ENCODE measurements around the gene NUP85. TPM values are rescaled to one million over a fixed set of nuclear protein-coding genes. Genes with fewer than 3 reads are reported as not detected.
A peak's percentile ranks its signal among the peaks of the same experiment; 100 is the strongest.
"Not testable (repeated sequence)": the region's sequence is repeated elsewhere in the genome, so short reads cannot be mapped to it uniquely, and the experiment has no call there.

The NUP85 gene, protein sequence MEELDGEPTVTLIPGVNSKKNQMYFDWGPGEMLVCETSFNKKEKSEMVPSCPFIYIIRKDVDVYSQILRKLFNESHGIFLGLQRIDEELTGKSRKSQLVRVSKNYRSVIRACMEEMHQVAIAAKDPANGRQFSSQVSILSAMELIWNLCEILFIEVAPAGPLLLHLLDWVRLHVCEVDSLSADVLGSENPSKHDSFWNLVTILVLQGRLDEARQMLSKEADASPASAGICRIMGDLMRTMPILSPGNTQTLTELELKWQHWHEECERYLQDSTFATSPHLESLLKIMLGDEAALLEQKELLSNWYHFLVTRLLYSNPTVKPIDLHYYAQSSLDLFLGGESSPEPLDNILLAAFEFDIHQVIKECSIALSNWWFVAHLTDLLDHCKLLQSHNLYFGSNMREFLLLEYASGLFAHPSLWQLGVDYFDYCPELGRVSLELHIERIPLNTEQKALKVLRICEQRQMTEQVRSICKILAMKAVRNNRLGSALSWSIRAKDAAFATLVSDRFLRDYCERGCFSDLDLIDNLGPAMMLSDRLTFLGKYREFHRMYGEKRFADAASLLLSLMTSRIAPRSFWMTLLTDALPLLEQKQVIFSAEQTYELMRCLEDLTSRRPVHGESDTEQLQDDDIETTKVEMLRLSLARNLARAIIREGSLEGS
- total RNA-seq, result 10 to 100 TPM; 28.6 to 37.9 TPM
- long read RNA-seq, transcript NUP85-201 (19 exons, 2,121 nt), result major isoform, 26 of 35 reads
- long read RNA-seq, partial matches to known transcripts, result 1 of 35 reads
- long read RNA-seq, other reads (novel, unspliced or antisense), result 5 of 35 reads

DNA sequence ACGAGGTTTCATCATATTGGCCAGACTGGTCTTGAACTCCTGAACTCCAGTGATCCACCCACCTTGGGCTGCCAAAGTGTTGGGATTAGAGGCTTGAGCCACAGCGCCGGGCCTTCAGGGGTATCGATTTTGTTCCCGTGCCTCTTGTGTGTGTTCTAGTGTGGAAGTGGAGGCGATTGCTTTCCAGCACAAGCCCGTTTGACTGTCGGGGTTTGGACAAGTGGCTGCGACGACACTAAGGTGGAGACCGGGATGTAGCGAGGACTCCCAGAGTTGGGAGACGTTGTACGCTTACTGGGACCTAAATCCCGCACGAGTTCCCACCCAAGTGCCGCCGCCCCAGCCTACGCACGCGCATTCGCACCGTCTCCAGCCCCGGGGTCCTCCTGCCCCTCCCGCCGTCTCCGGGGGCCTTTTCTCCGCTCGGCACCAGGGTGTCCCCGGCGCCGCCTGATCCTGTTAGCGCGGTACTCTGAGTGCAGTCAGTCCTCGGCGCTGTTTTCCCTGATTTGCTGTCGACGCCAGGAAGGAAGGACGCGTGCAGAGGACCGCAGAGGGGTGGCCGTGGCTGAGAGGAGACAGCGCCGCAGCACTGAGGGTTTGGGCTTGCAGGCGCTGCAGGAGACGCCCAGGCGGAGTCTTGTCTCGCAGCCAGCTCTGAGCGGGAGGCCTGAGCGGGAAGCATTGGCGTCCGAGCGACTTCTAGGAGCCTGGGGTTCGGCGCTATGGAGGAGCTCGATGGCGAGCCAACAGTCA is at the start of gene NUP85:
NUP85 (plus strand) TSS at position 643 of the 756 bp plus-strand sequence; CDS start at position 726, 83 bp downstream.
- DNase-seq (peak; percentile 95), ATAC-seq (peak; percentile 95 to 96)
- intact Hi-C loops (cut with DNase I), result loop anchor here in 1 of 2 donors (10.0 kb wide), 1 partner anchor 240 kb away; no protein-coding TSS in a partner anchor

DNA sequence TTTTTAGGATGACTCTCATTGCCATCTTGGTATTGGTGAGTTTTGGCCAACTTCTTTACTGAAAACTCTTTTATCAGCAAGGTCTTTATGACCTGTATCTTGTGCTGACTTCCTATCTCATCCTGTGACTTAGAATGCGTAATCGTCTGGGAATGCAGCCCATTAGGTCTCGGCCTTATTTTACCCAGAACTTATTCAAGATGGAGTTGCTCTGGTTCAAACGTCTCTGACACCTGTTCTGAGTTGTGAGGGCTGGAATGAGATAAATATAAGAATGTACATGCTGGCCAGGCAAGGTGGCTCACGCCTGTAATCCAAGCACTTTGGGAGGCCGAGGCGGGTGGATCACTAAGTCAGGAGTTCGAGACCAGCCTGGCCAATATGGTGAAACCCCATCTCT is 47.0 kb upstream of the NUP85 start:
- ATAC-seq; DNase-seq; intact Hi-C loops (cut with DNase I): not testable (repeated sequence)

DNA sequence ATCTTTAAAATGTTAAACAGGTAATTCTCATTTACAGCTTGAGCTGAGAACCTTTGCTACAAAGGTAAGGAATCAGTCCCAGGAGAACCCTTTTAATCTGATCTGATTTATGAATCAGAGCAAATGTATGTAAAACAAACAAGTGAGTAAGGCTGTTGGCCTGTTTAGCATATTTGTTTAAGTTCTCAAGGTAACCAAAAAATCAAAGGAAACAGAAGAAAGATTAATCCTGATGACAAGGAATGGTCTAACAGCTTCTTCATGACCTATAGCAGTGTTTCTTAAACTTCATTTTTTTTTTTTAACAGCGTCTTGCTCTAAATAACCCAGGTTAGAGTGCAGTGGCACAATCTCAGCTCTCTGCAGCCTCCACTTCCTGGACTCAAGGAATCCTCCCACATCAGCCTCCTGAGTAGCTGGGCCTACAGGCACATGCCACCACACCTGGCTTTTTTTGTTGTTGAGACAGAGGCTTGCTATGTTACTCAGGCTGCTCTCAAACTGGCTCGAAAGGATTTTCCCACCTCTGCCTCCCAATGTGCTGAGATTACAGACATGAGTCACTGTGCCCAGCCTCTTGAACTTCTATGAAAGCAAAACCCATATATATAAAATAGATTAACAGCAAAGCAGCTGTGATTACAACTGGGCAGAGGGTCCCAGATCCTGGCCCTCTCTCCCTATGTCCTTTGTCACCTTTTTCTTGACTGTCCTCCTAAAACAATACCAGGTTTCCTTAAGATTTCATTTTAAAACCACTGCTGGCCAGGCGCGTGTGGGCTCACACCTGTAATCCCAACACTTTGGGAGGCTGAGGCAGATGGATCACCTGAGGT is 46.1 kb upstream of the NUP85 start:
- intact Hi-C loops (cut with DNase I), result no loop called here

DNA sequence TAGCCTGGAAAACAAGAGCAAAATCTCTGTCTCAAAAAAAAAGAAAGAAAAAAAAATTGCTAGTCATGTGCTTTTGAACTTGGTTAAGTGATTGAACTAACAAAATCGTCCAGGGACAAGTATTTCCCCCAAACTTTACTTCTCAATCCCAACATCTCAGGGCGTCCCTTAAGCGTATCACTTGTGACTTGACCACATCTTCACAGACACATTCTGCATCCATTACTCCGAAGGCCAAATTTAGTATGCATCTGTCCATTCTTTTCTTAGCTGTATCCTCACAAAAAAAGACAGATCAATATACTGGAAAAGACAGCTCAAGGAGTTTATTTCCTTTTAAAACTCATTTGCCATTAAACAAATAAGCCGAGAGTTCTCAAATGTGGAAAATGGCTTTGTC is 45.3 kb upstream of the NUP85 start:
- no peak for ATAC-seq
- intact Hi-C loops (cut with DNase I), result no loop called here
- DNase-seq, result no peak

More for the DNA sequence above, 46.1 kb upstream of the NUP85 start:
- no peak for ATAC-seq
- DNase-seq, result no peak

DNA sequence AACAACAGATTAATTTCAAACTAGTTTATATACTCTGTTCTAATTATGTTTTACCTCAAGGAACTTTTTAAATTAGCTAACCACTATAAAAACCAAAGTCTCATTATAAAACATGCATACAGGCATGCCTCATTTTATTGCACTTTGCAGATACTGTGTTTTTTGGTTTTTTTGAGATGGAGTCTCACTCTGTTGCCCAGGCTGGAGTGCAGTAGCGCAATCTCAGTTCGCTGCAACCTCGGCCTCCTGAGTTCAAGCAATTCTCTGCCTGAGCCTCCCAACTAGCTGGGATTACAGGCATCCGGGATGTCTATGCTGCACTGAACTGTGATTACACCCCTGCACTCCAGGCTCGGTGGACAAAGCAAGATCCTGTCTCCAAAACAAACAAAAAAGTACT is 42.4 kb upstream of the NUP85 start:
- intact Hi-C loops (cut with DNase I), result no loop called here
- DNase-seq (no peak), ATAC-seq (no peak)

DNA sequence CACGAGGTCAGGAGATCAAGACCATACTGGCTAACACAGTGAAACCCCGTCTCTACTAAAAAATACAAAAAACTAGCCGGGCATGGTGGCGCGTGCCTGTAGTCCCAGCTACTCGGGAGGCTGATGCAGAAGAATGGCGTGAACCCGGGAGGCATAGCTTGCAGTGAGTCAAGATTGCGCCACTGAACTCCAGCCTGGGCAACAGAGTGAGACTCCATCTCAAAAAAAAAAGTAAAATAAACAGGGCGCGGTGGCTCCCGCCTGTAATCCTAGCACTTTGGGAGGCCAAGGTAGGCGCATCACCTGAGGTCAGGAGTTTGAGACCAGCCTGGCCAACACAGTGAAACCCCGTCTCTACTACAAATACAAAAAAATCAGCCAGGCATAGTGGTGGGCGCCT is 40.9 kb upstream of the NUP85 start:
- ATAC-seq; intact Hi-C loops (cut with DNase I); DNase-seq: not testable (repeated sequence)

DNA sequence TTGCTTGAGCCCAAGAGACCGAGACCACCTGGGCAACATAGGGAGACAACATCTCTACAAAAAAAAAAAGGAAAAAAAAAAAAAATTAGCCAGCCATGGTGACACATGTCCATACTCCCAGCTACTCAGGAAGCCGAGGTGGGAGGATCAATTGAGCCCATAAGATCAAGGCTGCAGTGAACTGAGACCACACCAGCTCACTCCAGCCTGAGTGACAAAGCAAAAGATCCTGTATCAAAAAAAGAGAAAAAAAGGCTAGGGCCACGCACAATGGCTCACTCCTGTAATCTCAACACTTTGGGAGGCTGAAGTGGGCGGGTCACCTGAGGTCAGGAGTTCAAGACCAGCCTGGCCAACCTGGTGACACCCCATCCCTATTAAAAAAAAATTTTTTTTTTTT is 36.5 kb upstream of the NUP85 start:
- DNase-seq, result no peak
- intact Hi-C loops (cut with DNase I), result no loop called here
- no peak for ATAC-seq

DNA sequence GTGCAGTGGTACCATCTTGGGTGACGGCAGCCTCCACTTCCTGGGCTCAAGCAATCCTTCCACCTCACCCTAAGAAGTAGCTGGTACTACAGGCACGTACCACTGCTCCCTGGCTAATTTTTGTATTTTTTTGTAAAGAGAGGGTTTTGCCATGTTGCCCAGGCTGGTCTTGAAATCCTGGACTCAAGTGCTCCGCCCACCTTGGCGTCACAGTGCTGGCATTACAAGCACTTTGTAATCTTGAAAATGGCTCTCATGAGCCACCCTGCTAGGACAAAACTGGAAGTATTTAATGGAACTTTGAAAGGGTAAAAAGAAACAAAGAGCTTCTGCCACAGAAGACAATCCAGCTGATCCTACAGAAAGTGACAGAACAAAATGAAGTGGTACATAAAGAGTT is 32.0 kb upstream of the NUP85 start:
- intact Hi-C loops (cut with DNase I), result loop anchor here (10.0 kb wide), 2 partner anchors 59 to 109 kb away; no protein-coding TSS in a partner anchor
- DNase-seq, result no peak
- no peak for ATAC-seq

DNA sequence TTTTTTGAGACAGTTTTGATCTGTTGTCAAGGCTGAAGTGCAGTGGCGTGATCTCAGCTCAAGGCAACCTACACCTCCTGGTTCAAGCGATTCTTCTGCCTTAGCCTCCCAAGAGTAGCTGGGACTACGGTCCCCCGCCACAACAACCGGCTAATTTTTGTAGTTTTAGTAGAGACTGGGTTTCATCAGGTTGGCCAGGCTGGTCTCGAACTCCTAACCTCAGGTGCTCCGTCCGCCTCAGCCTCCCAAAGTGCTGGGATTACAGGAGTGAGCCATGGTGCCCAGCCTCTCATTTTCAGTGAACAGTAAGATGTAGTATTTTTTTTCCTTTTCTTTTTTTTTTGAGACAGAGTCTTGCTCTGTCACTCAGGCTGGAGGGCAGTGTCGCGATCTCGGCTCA is 30.5 kb upstream of the NUP85 start:
- ATAC-seq, result no peak

DNA sequence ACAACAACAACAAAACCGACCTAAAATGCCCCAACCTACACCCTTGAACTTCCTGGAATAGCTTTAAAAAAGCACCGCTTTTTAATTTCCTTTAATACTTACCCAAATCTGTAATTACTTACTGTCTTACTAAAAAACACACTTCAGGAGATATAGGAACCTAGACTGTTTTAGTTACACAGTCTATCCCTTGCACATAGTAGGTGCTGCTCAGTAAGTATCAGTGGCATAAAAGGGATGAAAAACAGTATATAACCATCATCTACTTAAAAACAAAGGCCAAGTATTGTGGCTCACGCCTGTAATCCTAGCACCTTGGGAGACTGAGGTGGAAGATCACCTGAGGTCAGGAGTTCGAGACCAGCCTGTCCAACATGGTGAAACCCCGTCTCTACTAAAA is 28.9 kb upstream of the NUP85 start:
- DNase-seq (no peak), ATAC-seq (no peak)
- intact Hi-C loops (cut with DNase I), result loop anchor here (10.0 kb wide), 2 partner anchors 62 to 112 kb away; no protein-coding TSS in a partner anchor

More for the DNA sequence above, 30.5 kb upstream of the NUP85 start:
- DNase-seq, result no peak
- intact Hi-C loops (cut with DNase I), result loop anchor here (10.0 kb wide), 2 partner anchors 60 to 110 kb away; no protein-coding TSS in a partner anchor

DNA sequence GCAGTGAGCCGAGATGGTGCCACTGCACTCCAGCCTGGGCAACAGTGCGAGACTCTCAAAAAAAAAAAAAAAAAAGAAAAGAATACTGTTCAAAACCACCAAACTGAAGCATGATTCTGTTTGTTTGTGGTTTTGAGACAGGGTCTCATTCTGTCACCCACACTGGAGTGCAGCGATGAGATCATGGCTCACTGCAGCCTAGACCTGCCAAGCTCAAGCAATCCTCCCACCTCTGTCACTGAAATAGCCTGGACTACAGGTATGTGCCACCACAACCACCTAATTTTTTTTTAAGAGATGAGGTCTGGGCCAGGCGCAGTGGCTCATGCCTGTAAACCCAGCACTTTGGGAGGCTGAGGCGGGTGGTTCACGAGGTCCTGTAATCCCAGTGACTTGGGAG is 27.0 kb upstream of the NUP85 start:
- DNase-seq (no peak), ATAC-seq (no peak)
- intact Hi-C loops (cut with DNase I), result loop anchor here (10.0 kb wide), 2 partner anchors 64 to 114 kb away; no protein-coding TSS in a partner anchor

DNA sequence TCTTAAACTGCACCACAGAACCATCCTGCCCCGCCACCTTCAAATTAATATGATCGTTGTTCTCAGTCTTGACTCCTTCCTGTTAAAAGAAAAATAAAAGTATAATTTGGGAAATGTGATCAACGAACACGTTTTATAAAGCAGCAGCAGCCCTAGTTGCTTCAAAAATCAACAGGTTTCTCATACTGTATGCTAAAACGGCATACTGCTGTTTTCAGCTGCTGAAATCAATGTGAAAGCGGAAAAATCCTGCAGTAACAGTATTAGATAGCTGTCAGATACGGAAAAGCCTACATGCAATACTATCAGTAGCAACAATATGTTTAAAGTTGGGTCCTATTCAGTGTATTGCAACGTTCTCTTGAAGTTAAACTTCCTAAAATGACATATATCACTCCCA is 24.4 kb upstream of the NUP85 start:
- ATAC-seq, result no peak
- intact Hi-C loops (cut with DNase I), result no loop called here
- DNase-seq, result no peak

DNA sequence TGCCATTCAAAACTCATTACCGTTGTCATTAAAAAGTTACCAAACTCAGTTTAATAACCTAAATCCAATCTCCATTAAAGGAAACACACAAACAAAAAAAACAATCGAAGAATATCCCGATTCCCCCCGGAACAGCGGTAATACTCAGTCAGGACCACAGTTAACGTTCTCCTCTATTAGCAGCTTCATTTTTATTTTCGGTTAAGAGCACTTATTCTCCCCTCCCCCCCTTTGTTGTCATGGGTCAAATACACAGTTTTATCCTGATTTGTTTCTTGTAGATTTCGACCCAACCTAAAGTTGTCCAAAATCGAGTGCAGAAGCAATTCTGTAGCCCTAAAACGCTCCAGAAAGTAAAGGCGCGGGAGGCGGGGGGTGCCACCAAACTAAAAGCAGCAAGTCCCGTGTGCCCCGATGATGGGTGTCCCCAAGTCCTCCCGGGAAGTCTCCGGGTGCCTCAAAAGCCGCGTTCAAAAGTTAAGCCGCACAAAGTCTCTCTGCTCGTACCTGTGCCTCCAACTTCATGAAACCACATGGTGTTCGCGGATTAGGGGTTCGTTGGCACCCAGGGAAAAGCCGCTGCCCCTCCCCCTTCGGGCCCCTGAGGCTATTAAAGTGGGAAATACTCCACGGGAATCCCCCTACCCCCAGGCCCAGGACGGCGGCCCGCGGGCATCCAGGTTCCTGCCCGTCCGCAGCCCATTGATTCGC is 23.7 kb upstream of the NUP85 start:
- intact Hi-C loops (cut with DNase I), result no loop called here
- DNase-seq, result no peak
- ATAC-seq, result peak in 1 of 2 donors; percentile 3

DNA sequence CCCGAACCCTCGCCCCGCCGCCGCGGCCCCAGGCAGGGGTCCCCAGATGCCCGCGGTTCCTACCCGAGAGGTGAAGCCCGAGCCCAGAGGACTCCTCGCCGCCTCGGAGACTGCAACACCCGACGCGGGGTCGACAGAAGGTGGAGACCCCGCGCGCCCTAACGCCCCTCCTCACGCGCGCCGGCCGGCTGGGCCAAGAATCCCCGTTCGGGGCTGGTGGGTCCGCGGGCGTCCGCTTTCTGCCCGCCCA is 23.2 kb upstream of the NUP85 start:
- no peak for ATAC-seq
- DNase-seq, result no peak
- intact Hi-C loops (cut with DNase I), result no loop called here

DNA sequence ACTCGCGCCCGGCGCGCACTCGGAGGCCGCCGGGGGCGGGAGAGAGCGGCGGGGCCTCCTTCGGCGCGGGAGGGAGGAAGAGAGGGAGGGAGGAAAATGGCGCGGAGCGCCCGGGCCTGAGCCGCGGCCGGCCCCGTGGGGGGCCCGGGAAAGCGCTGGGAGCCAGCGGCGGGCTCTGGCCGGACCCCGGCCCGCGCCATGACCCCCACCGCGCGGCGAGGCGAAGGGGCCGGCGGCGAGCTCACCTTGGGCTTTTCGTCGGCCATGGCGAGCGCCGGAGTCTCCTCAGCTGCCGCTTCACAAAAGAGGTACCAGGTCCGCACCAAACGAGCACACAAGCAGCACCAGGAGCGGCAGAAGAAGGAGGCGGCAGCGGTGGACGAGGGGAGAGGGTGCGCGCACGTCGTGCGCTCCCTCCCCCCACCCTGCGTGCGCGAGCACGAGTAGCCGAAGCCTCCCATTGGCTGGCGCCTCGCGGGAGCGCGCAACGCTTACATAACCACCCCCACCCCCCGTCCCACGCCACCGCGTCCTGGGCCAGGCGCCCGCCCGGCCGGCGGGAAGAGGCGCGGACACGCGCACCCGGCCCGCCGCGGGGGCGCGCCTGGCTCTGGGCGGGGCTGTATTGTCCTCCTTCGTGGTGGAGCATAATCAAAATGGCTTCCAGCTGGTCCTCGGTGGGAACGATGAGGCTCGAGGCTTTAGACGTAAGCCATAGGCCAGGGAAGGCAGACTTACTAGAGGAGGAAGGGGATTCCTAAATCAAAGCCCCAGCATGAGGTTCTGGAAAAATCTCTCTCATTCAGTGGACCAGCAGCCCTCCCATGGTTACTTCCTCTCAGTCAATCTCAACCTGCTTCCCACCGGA is 22.7 kb upstream of the NUP85 start, which contains the start of gene SUMO2:
SUMO2 (minus strand) TSS at position 391 of the 868 bp plus-strand sequence; CDS start at position 266, 125 bp downstream.
- ATAC-seq, result peak; percentile 95 to 96
- intact Hi-C loops (cut with DNase I), result no loop called here

DNA sequence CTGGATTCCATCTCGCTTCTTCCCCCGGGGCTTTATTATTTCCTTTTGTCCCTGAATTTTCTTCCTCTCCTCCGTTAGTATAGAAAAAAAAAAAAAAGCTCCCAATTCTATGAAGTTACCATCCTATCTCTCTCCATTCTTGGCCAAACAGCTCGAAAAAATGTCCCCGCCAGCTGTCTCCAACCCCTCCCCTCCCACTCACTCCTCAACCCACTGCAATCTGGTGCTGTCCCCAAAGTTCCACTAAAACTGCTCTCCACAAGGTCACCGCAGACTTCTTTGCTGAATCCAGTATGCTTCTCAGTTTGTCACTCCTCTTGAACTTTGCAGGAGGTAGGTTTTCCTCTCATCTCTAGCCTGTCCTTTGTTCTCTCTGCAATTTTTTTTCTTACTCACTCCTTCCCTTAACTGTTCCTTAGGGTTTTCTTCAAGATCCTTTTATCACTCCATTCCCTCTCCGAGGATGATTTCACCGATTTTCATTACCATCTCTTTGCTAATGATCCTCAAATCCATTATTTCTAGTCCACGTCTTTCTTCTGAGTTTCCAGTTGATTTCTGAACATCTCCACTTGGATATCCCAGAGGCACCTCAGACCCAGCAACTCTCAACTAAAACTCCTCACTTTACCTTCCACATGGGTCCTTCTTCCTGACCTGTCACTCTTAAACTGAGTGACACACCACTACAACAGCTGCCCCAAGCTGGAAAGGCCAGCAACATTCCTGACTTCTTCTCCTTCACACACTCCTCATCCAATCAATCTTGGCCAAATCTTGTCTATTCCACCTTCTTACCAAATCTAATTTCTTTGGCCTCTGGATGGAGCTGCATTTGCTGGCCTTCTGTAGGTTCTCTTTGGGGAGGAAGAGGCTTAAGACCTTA is 21.2 kb upstream of the NUP85 start:
- ATAC-seq (no peak), DNase-seq (no peak)
- intact Hi-C loops (cut with DNase I), result no loop called here

More for the DNA sequence above, 22.7 kb upstream of the NUP85 start, which contains the start of gene SUMO2:
- DNase-seq, result peak; percentile 95
